HepG2 (cell line): ENCODE measurements around the gene CSNK1G1. TPM values are rescaled to one million over a fixed set of nuclear protein-coding genes. Genes with fewer than 3 reads are reported as not detected.

Experiments
- SIX4 ChIP-seq: sonication (generic); formaldehyde crosslinking; IDR thresholded peaks from 2 replicates; pipeline ENCODE4 v1.4.0; 2020; ENCODE audit warnings: missing genetic modification reagents
- ZBTB1 ChIP-seq: sonication (generic); formaldehyde crosslinking; IDR thresholded peaks from 2 replicates; pipeline ENCODE4 v1.4.0; 2020; ENCODE audit warnings: missing genetic modification reagents, borderline replicate concordance
- ZKSCAN1 ChIP-seq: fragments of 150-350 bp; IDR thresholded peaks from 2 replicates; pipeline ENCODE4 v1.6.1; 2014; ENCODE audit warnings: low read length
- ZNF543 ChIP-seq: sonication (generic); formaldehyde crosslinking; IDR thresholded peaks from 2 replicates; pipeline ENCODE4 v1.4.0; 2020; ENCODE audit warnings: mild to moderate bottlenecking, missing genetic modification reagents
- polyA plus RNA-seq, 8 experiments: library from polyadenylated mRNA; depleted of rRNA in 3 of 8; stranded (reverse) in 7 of 8; unstranded in 1 of 8; fragments of >200 nt; fragmentation: Illumina TruSeq in 4 of 8; extraction: Trizol in 4 of 8; gene quantifications; 2 replicates each; pipeline versions ENCODE4 v1.2.1 to v1.2.3, GENCODE V29; 2011 to 2016; ENCODE audit warnings: low read depth in 4 of 8, missing spikeins in 1 of 8, mixed read lengths in 1 of 8; ENCODE audit not compliant: insufficient read depth in 1 of 8
- total RNA-seq, 5 experiments: library from RNA; depleted of rRNA; stranded (reverse); fragments of >200 nt; fragmentation: Illumina TruSeq; extraction: Trizol; gene quantifications; 2 replicates each; pipeline ENCODE4 v1.2.3, GENCODE V29; 2016; ENCODE audit warnings: low read depth in 1 of 5
- TF ChIP-seq, protein P1 (sequence below), 2 experiments: sonication (generic) in 1 of 2; formaldehyde crosslinking in 1 of 2; IDR thresholded peaks; 2 replicates each; pipeline versions ENCODE4 v1.5.1 to v1.6.1; 2011 to 2020; ENCODE audit warnings: borderline replicate concordance in 1 of 2, low read depth in 1 of 2, low read length in 1 of 2, mild to moderate bottlenecking in 1 of 2, missing genetic modification reagents in 1 of 2, moderate library complexity in 1 of 2
- TF ChIP-seq, protein P2 (sequence below): sonication (generic); formaldehyde crosslinking; IDR thresholded peaks from 2 replicates; pipeline ENCODE4 v1.5.1; 2020; ENCODE audit warnings: mild to moderate bottlenecking, missing genetic modification reagents, moderate library complexity
- TF ChIP-seq, protein P3 (sequence below): sonication (generic); formaldehyde crosslinking; IDR thresholded peaks from 2 replicates; pipeline ENCODE4 v1.4.0; 2020; ENCODE audit warnings: missing genetic modification reagents
- TF ChIP-seq, protein P4 (sequence below): IDR thresholded peaks from 2 replicates; pipeline ENCODE4 v1.4.0; 2020; ENCODE audit warnings: mild to moderate bottlenecking, missing genetic modification reagents
- TF ChIP-seq, protein P5 (sequence below): sonication (generic); formaldehyde crosslinking; IDR thresholded peaks from 2 replicates; pipeline ENCODE4 v1.8.0; 2023; ENCODE audit warnings: mild to moderate bottlenecking, missing genetic modification reagents
- TF ChIP-seq, protein P6 (sequence below): IDR thresholded peaks from 2 replicates; pipeline ENCODE4 v1.6.1; 2016
- TF ChIP-seq, protein P7 (sequence below): sonication (generic); formaldehyde crosslinking; IDR thresholded peaks from 2 replicates; pipeline ENCODE4 v1.4.0; 2020; ENCODE audit warnings: mild to moderate bottlenecking, missing genetic modification reagents

CSNK1G1 gene
- total and polyA plus RNA-seq, 2 of the 13 experiments (the other 11 are each of a cell fraction or from before 2014, with no cell fraction given): 8.5 to 12.6 TPM

DNA sequence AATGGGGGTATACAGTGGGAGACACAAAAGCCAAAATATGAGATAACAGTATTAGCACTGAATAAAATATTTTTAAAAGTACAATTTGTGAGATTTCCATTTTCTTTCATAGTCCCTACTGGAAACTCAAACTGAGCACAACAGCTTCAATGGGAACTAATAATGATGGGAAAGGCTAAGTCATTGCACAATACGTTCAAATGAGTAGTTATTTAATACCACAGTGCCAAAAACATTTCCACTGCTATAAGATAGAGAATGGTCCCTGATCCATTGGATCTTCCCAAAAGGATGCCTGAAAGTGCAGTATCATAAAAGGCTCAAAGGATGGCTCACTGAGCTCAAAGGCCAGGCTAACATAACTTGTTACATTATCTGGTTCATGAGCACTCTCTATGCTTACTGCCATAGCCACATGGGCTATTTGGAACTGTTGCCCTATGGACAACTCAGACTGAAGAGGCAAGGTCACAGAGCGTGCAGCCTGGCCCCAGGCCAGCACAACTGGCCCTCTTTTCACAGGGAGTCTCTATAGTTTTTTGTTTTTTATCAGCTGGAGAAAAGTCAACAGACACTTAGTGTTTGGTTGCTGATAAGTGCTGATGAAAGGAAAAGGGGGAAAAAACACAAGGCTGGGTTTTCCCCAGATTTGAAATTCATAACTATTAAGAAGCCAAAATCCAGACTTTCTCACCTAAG lies 139.1 kb downstream of the CSNK1G1 start (continued):
- TF ChIP-seq, protein P1, sequence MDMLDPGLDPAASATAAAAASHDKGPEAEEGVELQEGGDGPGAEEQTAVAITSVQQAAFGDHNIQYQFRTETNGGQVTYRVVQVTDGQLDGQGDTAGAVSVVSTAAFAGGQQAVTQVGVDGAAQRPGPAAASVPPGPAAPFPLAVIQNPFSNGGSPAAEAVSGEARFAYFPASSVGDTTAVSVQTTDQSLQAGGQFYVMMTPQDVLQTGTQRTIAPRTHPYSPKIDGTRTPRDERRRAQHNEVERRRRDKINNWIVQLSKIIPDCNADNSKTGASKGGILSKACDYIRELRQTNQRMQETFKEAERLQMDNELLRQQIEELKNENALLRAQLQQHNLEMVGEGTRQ (IDR thresholded peaks at IDR 0.05; ENCODE audit: low read depth, low read length): no peak
- TF ChIP-seq, protein P1 (CRISPR knock-in tag; IDR thresholded peaks at IDR 0.05; ENCODE audit: borderline replicate concordance): no peak
- TF ChIP-seq, protein P2, sequence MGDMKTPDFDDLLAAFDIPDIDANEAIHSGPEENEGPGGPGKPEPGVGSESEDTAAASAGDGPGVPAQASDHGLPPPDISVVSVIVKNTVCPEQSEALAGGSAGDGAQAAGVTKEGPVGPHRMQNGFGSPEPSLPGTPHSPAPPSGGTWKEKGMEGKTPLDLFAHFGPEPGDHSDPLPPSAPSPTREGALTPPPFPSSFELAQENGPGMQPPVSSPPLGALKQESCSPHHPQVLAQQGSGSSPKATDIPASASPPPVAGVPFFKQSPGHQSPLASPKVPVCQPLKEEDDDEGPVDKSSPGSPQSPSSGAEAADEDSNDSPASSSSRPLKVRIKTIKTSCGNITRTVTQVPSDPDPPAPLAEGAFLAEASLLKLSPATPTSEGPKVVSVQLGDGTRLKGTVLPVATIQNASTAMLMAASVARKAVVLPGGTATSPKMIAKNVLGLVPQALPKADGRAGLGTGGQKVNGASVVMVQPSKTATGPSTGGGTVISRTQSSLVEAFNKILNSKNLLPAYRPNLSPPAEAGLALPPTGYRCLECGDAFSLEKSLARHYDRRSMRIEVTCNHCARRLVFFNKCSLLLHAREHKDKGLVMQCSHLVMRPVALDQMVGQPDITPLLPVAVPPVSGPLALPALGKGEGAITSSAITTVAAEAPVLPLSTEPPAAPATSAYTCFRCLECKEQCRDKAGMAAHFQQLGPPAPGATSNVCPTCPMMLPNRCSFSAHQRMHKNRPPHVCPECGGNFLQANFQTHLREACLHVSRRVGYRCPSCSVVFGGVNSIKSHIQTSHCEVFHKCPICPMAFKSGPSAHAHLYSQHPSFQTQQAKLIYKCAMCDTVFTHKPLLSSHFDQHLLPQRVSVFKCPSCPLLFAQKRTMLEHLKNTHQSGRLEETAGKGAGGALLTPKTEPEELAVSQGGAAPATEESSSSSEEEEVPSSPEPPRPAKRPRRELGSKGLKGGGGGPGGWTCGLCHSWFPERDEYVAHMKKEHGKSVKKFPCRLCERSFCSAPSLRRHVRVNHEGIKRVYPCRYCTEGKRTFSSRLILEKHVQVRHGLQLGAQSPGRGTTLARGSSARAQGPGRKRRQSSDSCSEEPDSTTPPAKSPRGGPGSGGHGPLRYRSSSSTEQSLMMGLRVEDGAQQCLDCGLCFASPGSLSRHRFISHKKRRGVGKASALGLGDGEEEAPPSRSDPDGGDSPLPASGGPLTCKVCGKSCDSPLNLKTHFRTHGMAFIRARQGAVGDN: no peak
- peak; percentile 49; the same call in 1 of the 2 replicates for TF ChIP-seq ZNF543 (CRISPR knock-in tag)
- TF ChIP-seq, protein P3, sequence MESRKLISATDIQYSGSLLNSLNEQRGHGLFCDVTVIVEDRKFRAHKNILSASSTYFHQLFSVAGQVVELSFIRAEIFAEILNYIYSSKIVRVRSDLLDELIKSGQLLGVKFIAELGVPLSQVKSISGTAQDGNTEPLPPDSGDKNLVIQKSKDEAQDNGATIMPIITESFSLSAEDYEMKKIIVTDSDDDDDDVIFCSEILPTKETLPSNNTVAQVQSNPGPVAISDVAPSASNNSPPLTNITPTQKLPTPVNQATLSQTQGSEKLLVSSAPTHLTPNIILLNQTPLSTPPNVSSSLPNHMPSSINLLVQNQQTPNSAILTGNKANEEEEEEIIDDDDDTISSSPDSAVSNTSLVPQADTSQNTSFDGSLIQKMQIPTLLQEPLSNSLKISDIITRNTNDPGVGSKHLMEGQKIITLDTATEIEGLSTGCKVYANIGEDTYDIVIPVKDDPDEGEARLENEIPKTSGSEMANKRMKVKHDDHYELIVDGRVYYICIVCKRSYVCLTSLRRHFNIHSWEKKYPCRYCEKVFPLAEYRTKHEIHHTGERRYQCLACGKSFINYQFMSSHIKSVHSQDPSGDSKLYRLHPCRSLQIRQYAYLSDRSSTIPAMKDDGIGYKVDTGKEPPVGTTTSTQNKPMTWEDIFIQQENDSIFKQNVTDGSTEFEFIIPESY (CRISPR knock-in tag): peak; percentile 54; the same call in 1 of the 2 replicates
- TF ChIP-seq ZBTB1: no peak
- TF ChIP-seq, protein P4, sequence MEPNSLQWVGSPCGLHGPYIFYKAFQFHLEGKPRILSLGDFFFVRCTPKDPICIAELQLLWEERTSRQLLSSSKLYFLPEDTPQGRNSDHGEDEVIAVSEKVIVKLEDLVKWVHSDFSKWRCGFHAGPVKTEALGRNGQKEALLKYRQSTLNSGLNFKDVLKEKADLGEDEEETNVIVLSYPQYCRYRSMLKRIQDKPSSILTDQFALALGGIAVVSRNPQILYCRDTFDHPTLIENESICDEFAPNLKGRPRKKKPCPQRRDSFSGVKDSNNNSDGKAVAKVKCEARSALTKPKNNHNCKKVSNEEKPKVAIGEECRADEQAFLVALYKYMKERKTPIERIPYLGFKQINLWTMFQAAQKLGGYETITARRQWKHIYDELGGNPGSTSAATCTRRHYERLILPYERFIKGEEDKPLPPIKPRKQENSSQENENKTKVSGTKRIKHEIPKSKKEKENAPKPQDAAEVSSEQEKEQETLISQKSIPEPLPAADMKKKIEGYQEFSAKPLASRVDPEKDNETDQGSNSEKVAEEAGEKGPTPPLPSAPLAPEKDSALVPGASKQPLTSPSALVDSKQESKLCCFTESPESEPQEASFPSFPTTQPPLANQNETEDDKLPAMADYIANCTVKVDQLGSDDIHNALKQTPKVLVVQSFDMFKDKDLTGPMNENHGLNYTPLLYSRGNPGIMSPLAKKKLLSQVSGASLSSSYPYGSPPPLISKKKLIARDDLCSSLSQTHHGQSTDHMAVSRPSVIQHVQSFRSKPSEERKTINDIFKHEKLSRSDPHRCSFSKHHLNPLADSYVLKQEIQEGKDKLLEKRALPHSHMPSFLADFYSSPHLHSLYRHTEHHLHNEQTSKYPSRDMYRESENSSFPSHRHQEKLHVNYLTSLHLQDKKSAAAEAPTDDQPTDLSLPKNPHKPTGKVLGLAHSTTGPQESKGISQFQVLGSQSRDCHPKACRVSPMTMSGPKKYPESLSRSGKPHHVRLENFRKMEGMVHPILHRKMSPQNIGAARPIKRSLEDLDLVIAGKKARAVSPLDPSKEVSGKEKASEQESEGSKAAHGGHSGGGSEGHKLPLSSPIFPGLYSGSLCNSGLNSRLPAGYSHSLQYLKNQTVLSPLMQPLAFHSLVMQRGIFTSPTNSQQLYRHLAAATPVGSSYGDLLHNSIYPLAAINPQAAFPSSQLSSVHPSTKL (CRISPR knock-in tag): peak; percentile 94
- TF ChIP-seq, protein P5, sequence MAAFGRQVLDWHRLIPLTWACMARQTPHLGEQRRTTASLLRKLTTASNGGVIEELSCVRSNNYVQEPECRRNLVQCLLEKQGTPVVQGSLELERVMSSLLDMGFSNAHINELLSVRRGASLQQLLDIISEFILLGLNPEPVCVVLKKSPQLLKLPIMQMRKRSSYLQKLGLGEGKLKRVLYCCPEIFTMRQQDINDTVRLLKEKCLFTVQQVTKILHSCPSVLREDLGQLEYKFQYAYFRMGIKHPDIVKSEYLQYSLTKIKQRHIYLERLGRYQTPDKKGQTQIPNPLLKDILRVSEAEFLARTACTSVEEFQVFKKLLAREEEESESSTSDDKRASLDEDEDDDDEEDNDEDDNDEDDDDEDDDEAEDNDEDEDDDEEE (CRISPR knock-in tag): no peak
- 0 out of 2 replicates have a peak, but pooled peaks have one; percentile 25 for TF ChIP-seq SIX4 (CRISPR knock-in tag)
- TF ChIP-seq, protein P6, sequence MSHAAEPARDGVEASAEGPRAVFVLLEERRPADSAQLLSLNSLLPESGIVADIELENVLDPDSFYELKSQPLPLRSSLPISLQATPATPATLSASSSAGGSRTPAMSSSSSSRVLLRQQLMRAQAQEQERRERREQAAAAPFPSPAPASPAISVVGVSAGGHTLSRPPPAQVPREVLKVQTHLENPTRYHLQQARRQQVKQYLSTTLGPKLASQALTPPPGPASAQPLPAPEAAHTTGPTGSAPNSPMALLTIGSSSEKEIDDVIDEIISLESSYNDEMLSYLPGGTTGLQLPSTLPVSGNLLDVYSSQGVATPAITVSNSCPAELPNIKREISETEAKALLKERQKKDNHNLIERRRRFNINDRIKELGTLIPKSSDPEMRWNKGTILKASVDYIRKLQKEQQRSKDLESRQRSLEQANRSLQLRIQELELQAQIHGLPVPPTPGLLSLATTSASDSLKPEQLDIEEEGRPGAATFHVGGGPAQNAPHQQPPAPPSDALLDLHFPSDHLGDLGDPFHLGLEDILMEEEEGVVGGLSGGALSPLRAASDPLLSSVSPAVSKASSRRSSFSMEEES: peak; percentile 36; the same call in 1 of the 2 replicates
- TF ChIP-seq, protein P7, sequence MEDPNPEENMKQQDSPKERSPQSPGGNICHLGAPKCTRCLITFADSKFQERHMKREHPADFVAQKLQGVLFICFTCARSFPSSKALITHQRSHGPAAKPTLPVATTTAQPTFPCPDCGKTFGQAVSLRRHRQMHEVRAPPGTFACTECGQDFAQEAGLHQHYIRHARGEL (CRISPR knock-in tag): no peak
- no peak for TF ChIP-seq ZKSCAN1
